GM06990 (cell line): ENCODE results near the gene LMAN1L.

ENCODE experiments used
- DNase-seq: peaks from one replicate; pipeline ENCODE4 v3.0.0-alpha.2; 2011; ENCODE audit not compliant: insufficient read length; ENCODE audit errors: extremely low read depth
- H3K27me3 ChIP-seq: replicated peaks from 2 replicates; pipeline ENCODE4 v1.6.0; 2011; ENCODE audit warnings: low read length; ENCODE audit not compliant: control insufficient read depth, insufficient read depth
- H3K36me3 ChIP-seq: 2 replicates; pipeline ENCODE4 v1.5.1; 2011; ENCODE audit warnings: low read length; ENCODE audit not compliant: control insufficient read depth, insufficient read depth
- H3K4me3 ChIP-seq: replicated peaks from 2 replicates; pipeline ENCODE4 v1.5.1; 2011; ENCODE audit warnings: low read depth, mild to moderate bottlenecking, control low read depth, low read length
- TF ChIP-seq, protein P1 (sequence below): IDR thresholded peaks from 2 replicates; pipeline ENCODE4 v1.5.1; 2011; ENCODE audit warnings: low read length, control low read depth, mild to moderate bottlenecking, inconsistent platforms; ENCODE audit not compliant: insufficient read depth, poor library complexity, severe bottlenecking

Gene LMAN1L

DNA sequence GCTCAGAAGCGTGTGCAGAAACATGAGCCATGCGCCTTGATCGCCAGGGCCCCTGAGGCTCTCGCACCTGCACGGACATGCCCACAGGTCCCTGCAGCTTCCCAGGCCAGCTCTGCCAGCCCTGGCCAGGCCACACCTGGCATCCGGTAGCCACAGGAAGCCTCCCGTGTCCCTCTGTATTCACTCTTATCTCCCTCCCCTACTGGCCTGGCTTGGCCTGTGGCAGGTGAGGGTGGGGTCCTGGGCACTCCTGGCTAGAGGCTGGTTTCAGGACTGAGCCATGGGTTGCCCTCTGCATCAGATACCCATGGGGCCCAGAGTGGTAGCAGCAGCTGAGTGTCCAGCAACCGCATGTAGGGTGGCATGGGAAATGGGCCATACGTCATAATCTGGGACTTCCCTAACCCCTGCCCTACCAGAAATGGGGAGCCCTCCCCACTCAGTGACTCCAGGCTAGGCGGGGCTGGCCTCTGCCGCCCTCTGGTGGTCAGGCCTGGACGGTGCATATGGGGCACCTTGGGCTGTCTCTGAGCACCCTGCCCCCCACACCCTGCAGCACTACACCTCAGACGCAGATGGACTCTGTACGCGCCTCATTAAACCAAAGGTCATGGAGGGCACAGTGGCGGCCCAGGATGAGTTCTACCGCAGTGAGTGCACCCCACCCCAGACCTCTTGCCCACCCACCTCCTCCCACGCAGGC, 12.6 kb upstream of the LMAN1L start:
- Histone ChIP-seq H3K4me3 (no peak overlapping the region), H3K27me3 (no peaks in the 10 kb centered on the region), H3K36me3 (peaks cover 62% of the 10 kb centered on the region)
- peak; percentile 86 for DNase-seq
- TF ChIP-seq, protein P1, sequence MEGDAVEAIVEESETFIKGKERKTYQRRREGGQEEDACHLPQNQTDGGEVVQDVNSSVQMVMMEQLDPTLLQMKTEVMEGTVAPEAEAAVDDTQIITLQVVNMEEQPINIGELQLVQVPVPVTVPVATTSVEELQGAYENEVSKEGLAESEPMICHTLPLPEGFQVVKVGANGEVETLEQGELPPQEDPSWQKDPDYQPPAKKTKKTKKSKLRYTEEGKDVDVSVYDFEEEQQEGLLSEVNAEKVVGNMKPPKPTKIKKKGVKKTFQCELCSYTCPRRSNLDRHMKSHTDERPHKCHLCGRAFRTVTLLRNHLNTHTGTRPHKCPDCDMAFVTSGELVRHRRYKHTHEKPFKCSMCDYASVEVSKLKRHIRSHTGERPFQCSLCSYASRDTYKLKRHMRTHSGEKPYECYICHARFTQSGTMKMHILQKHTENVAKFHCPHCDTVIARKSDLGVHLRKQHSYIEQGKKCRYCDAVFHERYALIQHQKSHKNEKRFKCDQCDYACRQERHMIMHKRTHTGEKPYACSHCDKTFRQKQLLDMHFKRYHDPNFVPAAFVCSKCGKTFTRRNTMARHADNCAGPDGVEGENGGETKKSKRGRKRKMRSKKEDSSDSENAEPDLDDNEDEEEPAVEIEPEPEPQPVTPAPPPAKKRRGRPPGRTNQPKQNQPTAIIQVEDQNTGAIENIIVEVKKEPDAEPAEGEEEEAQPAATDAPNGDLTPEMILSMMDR: peak; percentile 99

DNA sequence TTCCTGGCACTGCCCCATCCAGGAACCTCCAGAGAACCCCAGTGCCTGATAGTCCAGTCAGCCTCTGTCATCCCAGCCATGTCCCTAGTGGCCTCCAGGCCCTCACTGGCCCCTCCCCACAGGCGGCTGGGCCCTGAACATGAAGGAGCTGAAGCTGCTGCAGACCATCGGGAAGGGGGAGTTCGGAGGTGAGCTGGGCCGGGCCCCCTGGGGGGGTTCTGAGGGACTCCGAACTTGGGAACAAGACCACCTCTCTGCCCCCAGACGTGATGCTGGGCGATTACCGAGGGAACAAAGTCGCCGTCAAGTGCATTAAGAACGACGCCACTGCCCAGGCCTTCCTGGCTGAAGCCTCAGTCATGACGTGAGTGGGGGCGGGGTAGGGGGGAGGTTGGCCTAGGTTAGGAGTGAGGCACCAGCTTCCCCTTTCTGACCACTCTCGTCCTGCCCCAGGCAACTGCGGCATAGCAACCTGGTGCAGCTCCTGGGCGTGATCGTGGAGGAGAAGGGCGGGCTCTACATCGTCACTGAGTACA, 12.0 kb upstream of the LMAN1L start:
- Histone ChIP-seq H3K27me3 (no peaks in the 10 kb centered on the region), H3K36me3 (peaks cover 62% of the 10 kb centered on the region), H3K4me3 (no peak overlapping the region)
- TF ChIP-seq, protein P1: no peak
- DNase-seq: no peak

GRCh38 chr15:74801311-74801997, 11.2 kb upstream of the LMAN1L start:
- no peak overlapping the region for H3K4me3 ChIP-seq
- TF ChIP-seq, protein P1: no peak
- DNase-seq: no peak
- no peaks in the 10 kb centered on the region for H3K27me3 ChIP-seq
- peaks cover 62% of the 10 kb centered on the region for H3K36me3 ChIP-seq

- H3K36me3 ChIP-seq: peaks cover 62% of the 10 kb centered on the region
- DNase-seq: no peak
- TF ChIP-seq, protein P1: no peak
- no peak overlapping the region for H3K4me3 ChIP-seq
- H3K27me3 ChIP-seq: no peaks in the 10 kb centered on the region
Observed at GRCh38 chr15:74802290-74802689, 10.3 kb upstream of the LMAN1L start.

- TF ChIP-seq, protein P1: no peak
- peaks cover 61% of the 10 kb centered on the region for H3K36me3 ChIP-seq
- DNase-seq: no peak
- H3K27me3 ChIP-seq: no peaks in the 10 kb centered on the region
- H3K4me3 ChIP-seq: no peak overlapping the region
Observed at GRCh38 chr15:74802862-74803447, 9.7 kb upstream of the LMAN1L start.
